Activated T-helper 2 cell treated with anti-CD3 and anti-CD28 coated beads, Interferon-gamma antibody, Interleukin-2, Interleukin-4, amounts not matched to agents 10 μg/mL and 5 μg/mL and 100 μg/mL, durations not matched to agents 14 hours and 24 hours and 36 hours (primary cell): ENCODE measurements around the gene RPS6KA5. TPM values are rescaled to one million over a fixed set of nuclear protein-coding genes. Genes with fewer than 3 reads are reported as not detected.
A peak's percentile ranks its signal among the peaks of the same experiment; 100 is the strongest.
"Not testable (repeated sequence)": the region's sequence is repeated elsewhere in the genome, so short reads cannot be mapped to it uniquely, and the experiment has no call there.

ENCODE experiments used
- DNase-seq: peaks from one replicate; pipeline ENCODE4 v3.0.0; 2021; ENCODE audit warnings: low spot score
- H3K27ac Mint-ChIP-seq: one replicate; pipeline ENCODE4 v1.8.0; 2021; ENCODE audit warnings: mixed read lengths
- H3K27me3 Mint-ChIP-seq: one replicate; pipeline ENCODE4 v1.8.0; 2021; ENCODE audit warnings: low read depth, mixed read lengths
- H3K36me3 Mint-ChIP-seq: one replicate; pipeline ENCODE4 v1.8.0; 2021; ENCODE audit warnings: low read depth, mixed read lengths
- H3K4me1 Mint-ChIP-seq: one replicate; pipeline ENCODE4 v1.8.0; 2021; ENCODE audit warnings: low read depth, mixed read lengths
- H3K4me3 Mint-ChIP-seq: one replicate; pipeline ENCODE4 v1.8.0; 2021; ENCODE audit warnings: low read depth, mild to moderate bottlenecking, moderate library complexity, mixed read lengths
- H3K9me3 Mint-ChIP-seq: one replicate; pipeline ENCODE4 v1.8.0; 2021; ENCODE audit warnings: mixed read lengths
- intact Hi-C: fragments of 100-400 bp; cut with micrococcal nuclease; formaldehyde crosslinking; loops from one replicate; pipeline ENCODE4 v1.15.1; 2023
- total RNA-seq: library from RNA; stranded (reverse); gene quantifications from 2 replicates; pipeline ENCODE4 v1.2.3, GENCODE V29; 2022

Gene RPS6KA5
- total RNA-seq, 1 donor from 2014 or later: 21.4 TPM

DNA sequence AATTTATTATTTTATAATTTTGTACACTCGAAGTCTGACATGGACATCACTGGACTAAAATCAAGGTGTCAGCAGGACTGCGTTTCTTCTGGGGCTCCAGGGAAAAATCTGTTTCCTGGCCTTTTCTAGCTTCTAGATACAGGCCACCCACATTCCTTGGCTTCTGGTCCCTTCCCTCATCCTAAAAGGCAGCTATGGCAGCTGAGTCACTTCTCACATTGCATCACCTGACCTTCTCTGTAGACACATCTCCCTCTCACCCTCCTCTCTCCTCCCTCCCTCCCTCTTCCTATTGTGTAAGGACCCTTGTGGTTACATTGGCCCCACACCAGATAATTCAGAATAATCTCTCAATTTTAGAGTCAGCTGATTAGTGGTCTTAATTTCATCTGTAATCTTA lies 92.4 kb downstream of the RPS6KA5 start:
- Mint-ChIP-seq H3K9me3 (peaks cover 11% of the 10 kb centered on the region), H3K27me3 (no peaks in the 10 kb centered on the region), H3K4me1 (peaks cover 43% of the 10 kb centered on the region), H3K4me3 (no peak overlapping the region), H3K36me3 (peaks cover 63% of the 10 kb centered on the region), H3K27ac (no peak overlapping the region)
- intact Hi-C loops: loop anchor here (2.0 kb wide), 1 partner anchor 147 kb away; the partner anchor contains the start of gene DGLUCY
- DNase-seq: no peak

DNA sequence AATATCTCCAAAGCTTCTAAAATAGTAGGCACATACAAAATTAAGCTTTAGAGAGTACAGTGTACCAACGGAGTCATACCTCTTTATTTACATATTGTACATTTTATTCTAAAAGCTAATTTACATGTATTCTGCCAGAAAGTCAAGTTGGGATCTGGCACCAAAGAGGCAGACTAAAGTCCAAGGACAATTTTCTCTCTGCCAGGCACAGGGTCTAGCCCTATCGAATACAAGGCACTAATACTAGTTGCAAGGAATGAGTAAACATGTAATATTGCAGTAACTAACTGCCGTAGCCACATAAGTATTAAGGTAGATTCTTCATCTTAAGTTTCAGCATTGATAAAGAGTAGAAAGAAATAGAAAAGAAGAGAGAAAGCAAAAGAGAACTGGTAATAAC lies 93.9 kb downstream of the RPS6KA5 start:
- intact Hi-C loops: no loop called here
- Mint-ChIP-seq H3K36me3 (peaks cover 55% of the 10 kb centered on the region), H3K4me1 (peaks cover 40% of the 10 kb centered on the region), H3K27ac (no peak overlapping the region), H3K9me3 (peaks cover 11% of the 10 kb centered on the region), H3K27me3 (no peaks in the 10 kb centered on the region), H3K4me3 (no peak overlapping the region)
- no peak for DNase-seq

- no peak for DNase-seq
- Mint-ChIP-seq H3K4me3 (no peak overlapping the region), H3K36me3 (peaks cover 58% of the 10 kb centered on the region), H3K9me3 (peaks cover 11% of the 10 kb centered on the region), H3K4me1 (peaks cover 36% of the 10 kb centered on the region), H3K27me3 (no peaks in the 10 kb centered on the region), H3K27ac (no peak overlapping the region)
- intact Hi-C loops: no loop called here
These were observed 94.7 kb downstream of the RPS6KA5 start for GRCh38 chr14:90965765-90966164.

GRCh38 chr14:90963343-90963742 lies 97.1 kb downstream of the RPS6KA5 start:
- Mint-ChIP-seq H3K27me3 (no peaks in the 10 kb centered on the region), H3K4me1 (peaks cover 19% of the 10 kb centered on the region), H3K9me3 (peaks cover 17% of the 10 kb centered on the region), H3K4me3 (no peak overlapping the region), H3K36me3 (peaks cover 66% of the 10 kb centered on the region), H3K27ac (no peak overlapping the region)
- intact Hi-C loops: no loop called here
- DNase-seq: no peak

GRCh38 chr14:90962505-90963109 lies 97.8 kb downstream of the RPS6KA5 start:
- Mint-ChIP-seq H3K4me3 (no peak overlapping the region), H3K27me3 (no peaks in the 10 kb centered on the region), H3K4me1 (peaks cover 13% of the 10 kb centered on the region), H3K9me3 (peaks cover 12% of the 10 kb centered on the region), H3K36me3 (peaks cover 64% of the 10 kb centered on the region), H3K27ac (no peak overlapping the region)
- DNase-seq: no peak
- intact Hi-C loops: no loop called here

DNA sequence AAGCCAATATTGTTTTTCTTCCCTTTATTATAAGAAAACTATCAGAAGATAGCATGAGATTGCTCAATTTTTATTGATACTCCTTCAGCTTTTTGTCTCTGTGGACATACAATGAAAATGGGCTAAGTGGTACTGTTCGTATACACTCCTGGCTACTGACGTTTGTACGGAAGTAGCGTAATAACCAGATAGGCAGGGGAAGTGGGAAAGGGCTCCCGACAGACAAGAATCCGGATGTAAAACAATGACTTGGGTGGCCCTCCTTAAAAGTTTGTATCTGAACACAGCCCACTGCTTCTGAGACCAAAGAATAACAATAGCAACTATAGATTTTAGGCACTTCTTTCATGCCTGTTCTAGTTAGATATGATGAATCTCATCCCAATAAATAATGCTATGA lies 99.6 kb downstream of the RPS6KA5 start:
- intact Hi-C loops: no loop called here
- Mint-ChIP-seq H3K27ac (no peak overlapping the region), H3K4me1 (peaks cover 8% of the 10 kb centered on the region), H3K27me3 (no peaks in the 10 kb centered on the region), H3K9me3 (peaks cover 27% of the 10 kb centered on the region), H3K4me3 (no peak overlapping the region), H3K36me3 (peaks cover 72% of the 10 kb centered on the region)
- no peak for DNase-seq

DNA sequence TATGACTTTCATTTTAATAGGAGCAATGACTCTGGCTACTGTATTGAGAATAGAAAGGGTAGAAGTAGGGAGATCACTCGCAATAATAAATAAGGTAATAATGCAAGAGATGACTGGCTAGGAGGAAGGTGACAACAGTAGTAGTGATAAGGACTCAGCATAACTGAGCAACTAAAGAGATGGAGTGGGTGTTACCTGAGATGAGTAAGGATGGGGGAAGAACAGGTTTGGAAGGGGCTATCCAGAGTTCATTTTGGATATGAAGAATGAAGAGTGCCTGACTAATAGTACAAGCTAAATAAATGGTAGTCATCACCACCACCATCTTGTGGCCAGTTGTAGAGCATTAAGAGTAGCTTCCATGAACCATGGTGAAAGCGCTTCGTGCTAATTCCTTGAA lies 101.1 kb downstream of the RPS6KA5 start:
- Mint-ChIP-seq H3K27ac (no peak overlapping the region), H3K36me3 (peaks cover 75% of the 10 kb centered on the region), H3K9me3 (peaks cover 37% of the 10 kb centered on the region), H3K4me3 (no peak overlapping the region), H3K27me3 (no peaks in the 10 kb centered on the region), H3K4me1 (peaks cover 4% of the 10 kb centered on the region)
- intact Hi-C loops: no loop called here
- DNase-seq: no peak

- H3K27me3 Mint-ChIP-seq: no peaks in the 10 kb centered on the region
- DNase-seq: no peak
- H3K9me3 Mint-ChIP-seq: peaks cover 60% of the 10 kb centered on the region
- intact Hi-C loops: no loop called here
- H3K36me3 Mint-ChIP-seq: peaks cover 81% of the 10 kb centered on the region
- no peak overlapping the region for H3K4me3 Mint-ChIP-seq
- H3K4me1 Mint-ChIP-seq: peaks cover 7% of the 10 kb centered on the region
- H3K27ac Mint-ChIP-seq: no peak overlapping the region
These were observed 104.2 kb downstream of the RPS6KA5 start for GRCh38 chr14:90956273-90956672.

GRCh38 chr14:90953643-90954042 lies 106.8 kb downstream of the RPS6KA5 start:
- H3K4me3 Mint-ChIP-seq, DNase-seq, H3K4me1 Mint-ChIP-seq, H3K27me3 Mint-ChIP-seq, intact Hi-C loops: not testable (repeated sequence)
- peaks cover 66% of the 10 kb centered on the region for H3K36me3 Mint-ChIP-seq
- H3K9me3 Mint-ChIP-seq: peaks cover 52% of the 10 kb centered on the region
- H3K27ac Mint-ChIP-seq: peak overlapping the region; percentile 58

DNA sequence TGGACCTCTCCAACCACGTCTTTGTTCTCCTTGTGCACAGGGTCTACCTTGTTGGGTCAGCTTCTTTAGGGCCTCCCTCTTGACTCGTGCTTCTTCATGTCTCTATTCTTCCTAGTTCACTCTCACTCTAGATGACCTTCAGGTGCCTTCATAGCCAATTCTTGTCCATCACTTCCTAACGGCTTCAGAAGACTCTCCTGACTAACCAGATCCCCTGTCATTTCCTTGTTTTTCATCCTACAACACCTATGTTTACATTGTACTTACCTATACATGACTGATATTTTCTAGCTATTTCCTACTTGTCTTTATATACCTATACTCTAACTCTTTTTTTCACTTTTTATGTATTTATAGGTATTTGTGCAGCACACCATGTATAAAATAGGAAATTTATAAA lies 117.1 kb downstream of the RPS6KA5 start:
- no peak overlapping the region for H3K27ac Mint-ChIP-seq
- H3K4me3 Mint-ChIP-seq: no peak overlapping the region
- H3K4me1 Mint-ChIP-seq: peaks cover 7% of the 10 kb centered on the region
- no peak for DNase-seq
- intact Hi-C loops: no loop called here
- no peaks in the 10 kb centered on the region for H3K27me3 Mint-ChIP-seq
- peaks cover 66% of the 10 kb centered on the region for H3K36me3 Mint-ChIP-seq
- peaks cover 29% of the 10 kb centered on the region for H3K9me3 Mint-ChIP-seq

GRCh38 chr14:90942511-90942910 lies 117.9 kb downstream of the RPS6KA5 start:
- no peak for DNase-seq
- no peak overlapping the region for H3K4me3 Mint-ChIP-seq
- H3K27ac Mint-ChIP-seq: no peak overlapping the region
- peaks cover 74% of the 10 kb centered on the region for H3K36me3 Mint-ChIP-seq
- H3K4me1 Mint-ChIP-seq: peaks cover 7% of the 10 kb centered on the region
- peaks cover 37% of the 10 kb centered on the region for H3K9me3 Mint-ChIP-seq
- intact Hi-C loops: no loop called here
- H3K27me3 Mint-ChIP-seq: no peaks in the 10 kb centered on the region

GRCh38 chr14:90941706-90942105 lies 118.7 kb downstream of the RPS6KA5 start:
- no peak for DNase-seq
- peaks cover 6% of the 10 kb centered on the region for H3K4me1 Mint-ChIP-seq
- no peak overlapping the region for H3K27ac Mint-ChIP-seq
- peaks cover 45% of the 10 kb centered on the region for H3K9me3 Mint-ChIP-seq
- H3K36me3 Mint-ChIP-seq: peaks cover 78% of the 10 kb centered on the region
- H3K27me3 Mint-ChIP-seq: no peaks in the 10 kb centered on the region
- no peak overlapping the region for H3K4me3 Mint-ChIP-seq
- intact Hi-C loops: no loop called here

- no peak for DNase-seq
- H3K27me3 Mint-ChIP-seq: no peaks in the 10 kb centered on the region
- H3K27ac Mint-ChIP-seq: no peak overlapping the region
- no peak overlapping the region for H3K4me3 Mint-ChIP-seq
- H3K36me3 Mint-ChIP-seq: peaks cover 70% of the 10 kb centered on the region
- H3K4me1 Mint-ChIP-seq: no peaks in the 10 kb centered on the region
- peaks cover 46% of the 10 kb centered on the region for H3K9me3 Mint-ChIP-seq
- intact Hi-C loops: no loop called here
These were observed 120.0 kb downstream of the RPS6KA5 start for GRCh38 chr14:90940318-90940962.
